ENCODE data around the gene TMEM269.

Gene TMEM269

DNA sequence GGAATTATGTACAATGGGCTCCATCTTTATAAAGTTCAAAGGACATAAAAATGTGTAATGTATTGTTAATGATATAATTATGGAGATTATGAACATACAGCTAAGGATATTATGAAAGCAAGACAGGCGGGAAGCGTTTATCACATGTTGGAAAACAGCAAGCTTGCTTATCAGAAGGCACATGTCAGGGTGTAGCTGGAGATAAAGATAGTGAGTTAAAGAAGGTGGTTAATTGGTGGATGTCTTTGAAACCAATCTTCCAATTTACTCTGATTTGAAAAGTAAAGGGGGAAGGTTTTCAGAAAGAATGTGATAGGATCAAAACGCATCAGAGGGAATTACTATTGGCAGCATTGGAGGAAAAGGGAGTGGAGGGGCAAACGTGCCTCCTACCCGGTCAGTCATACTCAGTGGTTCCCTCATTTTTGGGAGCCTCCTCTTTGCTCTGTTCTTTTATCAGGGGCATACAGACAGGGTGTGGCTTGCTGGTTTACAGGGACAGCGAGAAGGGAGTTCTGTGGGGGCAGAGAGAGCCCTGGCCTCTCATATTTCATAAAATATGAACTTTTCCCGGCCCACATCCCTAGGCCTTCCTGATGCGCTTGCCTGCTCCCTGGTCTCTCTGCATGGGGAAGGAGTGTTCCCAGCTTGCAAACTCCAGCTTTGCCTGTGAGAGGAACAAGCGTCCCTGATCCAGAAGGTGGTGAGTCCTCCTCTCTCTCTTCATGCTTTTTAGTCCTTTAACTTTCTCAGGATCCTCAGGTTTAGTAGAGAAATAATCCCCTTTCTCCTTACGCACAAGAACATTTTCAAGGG lies 40.5 kb downstream of the TMEM269 start:
- no peak for DNase-seq

DNA sequence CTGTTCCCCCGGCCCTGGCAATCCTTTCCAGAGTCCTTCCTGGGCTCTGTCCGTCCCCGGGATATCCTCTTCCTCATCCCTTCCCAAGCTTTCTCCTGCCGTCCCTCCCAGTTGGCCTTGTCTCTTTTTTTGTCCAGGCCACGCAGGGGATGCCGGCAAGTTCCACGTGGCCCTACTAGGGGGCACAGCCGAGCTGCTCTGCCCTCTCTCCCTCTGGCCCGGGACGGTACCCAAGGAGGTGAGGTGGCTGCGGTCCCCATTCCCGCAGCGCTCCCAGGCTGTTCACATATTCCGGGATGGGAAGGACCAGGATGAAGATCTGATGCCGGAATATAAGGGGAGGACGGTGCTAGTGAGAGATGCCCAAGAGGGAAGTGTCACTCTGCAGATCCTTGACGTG lies 45.8 kb downstream of the TMEM269 start:
- no peak for DNase-seq

DNA sequence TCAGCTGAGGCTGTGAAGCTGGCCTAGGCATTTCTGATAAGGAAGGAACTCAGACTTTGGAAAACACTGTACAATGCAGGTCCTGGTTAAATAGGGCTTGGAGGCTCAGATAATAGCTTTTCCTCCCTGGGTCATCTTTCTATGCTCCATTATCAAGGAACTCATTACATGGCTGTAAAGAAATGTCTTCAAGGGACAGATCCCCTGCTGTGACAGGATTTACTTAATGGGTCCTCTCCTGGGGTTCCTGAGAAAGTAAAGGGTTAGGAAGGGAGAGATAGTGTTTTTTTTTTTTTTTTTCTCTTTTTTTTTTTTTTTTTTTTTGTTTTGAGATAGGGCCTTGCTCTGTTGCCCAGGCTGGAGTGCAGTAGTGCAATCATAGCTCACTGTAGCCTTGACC lies 46.5 kb downstream of the TMEM269 start:
- DNase-seq: no peak

DNA sequence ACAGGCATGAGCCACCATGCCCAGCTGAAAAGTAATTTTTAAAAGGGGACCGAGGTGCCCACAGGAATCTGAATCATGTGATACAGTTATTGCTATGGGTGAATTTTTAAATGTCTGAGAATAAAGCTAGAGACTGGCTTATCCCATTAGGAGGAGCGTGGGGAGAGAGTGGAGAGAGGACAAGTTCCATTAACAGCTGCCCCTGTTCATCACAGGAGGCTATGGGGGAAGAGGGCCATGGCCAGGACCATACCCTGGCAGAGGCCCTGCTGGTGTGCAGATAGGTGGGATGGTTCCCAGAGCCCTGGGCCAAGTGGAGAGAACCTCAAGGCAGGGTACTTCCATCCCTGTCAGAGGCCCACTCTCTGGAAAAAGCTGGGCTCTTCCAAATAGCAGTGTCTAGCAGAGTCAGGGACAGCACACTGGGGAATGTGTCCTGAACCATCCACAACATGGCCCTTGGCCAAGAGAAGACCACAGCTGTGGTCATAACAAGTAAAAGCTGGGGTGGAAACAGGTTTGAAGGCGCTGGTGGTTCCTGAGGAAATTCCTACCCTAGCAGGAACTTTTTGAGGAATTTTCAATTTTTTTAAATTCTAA lies 48.0 kb downstream of the TMEM269 start:
- DNase-seq: no peak

DNA sequence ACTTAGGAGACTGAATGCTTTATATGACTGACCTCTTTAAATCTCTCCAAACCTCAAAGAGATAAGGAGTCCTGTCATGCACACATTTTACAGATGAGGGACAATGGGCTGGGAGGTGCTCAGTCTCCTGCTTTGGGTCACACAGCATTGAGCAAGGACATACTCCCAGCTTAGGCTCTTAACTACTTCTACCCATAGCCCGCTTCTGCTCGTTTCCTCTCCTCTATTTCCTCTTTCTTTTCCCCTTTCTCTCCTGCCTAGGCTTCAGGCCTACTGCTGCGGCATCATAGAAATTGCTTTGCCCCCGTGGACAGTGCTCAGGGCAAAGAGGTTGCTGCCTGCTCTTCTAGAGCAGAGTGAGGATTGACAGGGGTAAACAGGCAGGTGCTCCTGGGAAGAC lies 49.2 kb downstream of the TMEM269 start:
- no peak for DNase-seq

DNA sequence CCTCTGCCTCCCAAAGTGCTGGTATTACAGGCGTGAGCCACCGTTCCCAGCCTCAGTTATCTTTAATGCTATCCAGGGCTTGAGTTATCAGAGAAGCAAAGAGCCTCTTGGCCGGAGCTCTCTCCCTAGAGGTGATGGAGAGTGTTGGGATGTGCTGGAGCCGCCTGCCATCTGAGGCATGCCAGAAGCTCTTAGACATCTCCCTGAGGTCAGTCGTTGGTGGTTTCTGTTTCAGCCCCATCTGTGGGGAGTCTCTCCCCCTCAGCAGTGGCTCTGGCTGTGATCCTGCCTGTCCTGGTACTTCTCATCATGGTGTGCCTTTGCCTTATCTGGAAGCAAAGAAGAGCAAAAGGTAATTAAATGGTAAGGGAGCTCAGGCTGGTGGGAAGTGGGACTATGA lies 50.0 kb downstream of the TMEM269 start:
- no peak for DNase-seq

DNA sequence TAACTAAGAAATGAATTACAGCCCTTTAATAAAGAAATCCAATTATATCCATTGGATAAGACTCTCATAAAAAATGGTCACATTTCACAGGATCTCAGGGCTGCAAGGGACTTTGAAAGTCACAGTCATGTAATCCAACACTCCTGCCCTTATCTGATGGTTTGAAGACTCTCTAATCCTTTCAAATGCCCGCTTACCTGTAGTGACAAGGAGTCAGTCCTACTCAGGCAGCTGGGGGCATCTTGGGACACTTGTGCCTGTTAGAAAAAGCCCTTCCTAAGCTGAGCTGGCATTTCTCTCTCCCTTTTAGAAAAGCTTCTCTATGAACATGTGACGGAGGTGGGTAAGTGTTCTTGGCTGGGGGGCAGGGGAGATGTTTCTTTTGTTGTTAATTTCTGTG lies 50.6 kb downstream of the TMEM269 start:
- DNase-seq: no peak

DNA sequence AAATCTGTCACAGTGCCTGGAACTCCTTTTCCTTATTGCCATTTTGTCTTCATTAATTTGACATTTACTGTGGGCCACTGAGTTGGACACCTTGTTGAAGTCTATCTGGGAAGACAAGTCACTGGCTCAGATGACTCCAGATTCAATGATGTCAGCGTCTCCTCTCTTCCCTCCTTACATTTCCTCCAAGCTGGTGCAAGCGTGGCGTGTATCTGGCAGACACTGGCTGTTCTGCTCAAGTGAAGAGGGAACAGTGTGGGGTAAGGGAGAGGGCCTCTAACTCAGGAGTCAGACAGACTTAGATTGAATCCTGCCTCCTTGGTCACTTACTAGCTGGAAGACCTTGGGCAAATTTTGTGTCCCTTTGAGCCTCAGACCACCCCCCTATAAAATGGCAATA lies 52.9 kb downstream of the TMEM269 start:
- DNase-seq: no peak

DNA sequence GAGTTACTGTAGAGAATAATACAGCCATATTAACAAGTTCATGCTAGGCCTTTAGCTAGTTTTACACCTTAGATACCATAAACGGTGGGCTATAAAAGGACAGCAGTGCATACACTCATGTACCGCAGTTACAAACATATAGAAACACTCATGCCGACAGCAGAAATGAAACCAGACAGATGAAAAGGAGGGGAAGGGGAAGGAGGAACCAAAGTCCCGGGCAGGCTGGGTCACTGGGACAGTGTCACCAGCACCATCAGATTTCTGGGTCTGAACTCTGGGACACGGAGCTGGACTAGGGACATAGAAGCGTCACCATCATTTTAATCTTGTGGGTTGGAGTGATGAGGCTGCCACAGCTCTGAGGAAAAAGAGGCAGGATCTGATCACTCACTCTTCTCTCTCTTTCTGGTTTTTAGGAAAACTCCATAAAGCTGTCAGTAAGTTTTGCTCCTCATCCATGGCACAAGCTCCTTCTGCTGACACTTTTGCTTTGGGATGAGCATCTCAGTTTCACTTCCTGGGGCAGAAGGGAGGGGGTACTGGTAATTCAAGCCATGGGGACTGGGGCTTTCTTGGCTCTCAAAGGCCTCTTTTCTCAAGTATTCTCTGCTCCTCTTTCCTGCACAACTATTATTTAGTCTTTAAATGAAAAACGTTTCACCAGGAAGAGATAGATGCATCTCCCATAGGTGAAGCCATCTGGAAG lies 53.8 kb downstream of the TMEM269 start:
- no peak for DNase-seq

DNA sequence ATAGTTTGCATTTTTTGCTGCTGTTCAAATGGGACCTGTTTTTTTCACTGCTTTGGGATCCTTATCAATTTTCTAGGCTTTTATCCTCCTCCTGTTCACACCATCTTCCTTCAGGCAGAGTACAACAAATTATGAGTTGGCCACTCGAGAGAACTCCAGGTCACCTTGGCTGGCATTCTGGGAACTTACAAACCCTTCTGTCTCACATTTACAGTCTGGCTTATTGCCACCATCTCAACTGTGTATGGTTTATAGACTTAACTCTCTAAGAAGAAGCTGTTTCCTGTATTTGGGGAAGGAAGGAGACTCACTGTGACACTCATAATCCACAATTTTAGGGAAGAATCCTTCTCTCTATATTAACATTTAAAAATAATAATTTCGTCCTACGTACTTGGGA lies 56.2 kb downstream of the TMEM269 start:
- DNase-seq: no peak

DNA sequence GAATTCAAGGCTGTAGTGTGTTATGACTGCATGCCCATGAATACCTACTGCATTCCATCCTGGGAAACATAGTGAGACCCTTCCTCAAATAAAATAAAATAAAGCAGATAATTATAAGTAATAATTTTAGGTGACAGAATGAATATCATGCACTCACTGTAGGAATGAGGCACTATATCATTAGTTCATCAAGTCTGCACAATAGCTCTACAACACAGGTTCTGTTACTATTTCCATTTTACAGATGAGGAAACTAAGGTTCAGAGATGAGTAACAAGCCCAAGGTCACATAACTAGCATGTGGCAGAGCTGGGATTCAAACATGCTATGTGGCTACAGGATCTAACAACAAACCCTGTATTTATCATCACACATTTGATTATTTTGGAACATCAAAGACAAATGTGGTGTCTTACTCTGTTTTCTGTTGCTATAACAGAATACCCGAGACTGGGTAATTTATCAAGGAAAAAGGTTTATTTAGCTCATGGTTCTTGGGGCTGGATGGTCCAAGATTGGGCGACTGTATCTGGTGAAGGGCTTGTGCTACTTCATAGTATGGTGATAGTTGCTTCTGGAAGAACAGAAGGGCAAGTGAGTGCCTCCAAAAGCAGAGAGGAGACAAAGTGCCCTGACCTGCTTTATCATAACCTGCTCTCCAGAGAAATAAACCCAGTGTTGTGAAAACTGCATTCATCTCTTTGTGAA lies 56.8 kb downstream of the TMEM269 start:
- DNase-seq: no peak

DNA sequence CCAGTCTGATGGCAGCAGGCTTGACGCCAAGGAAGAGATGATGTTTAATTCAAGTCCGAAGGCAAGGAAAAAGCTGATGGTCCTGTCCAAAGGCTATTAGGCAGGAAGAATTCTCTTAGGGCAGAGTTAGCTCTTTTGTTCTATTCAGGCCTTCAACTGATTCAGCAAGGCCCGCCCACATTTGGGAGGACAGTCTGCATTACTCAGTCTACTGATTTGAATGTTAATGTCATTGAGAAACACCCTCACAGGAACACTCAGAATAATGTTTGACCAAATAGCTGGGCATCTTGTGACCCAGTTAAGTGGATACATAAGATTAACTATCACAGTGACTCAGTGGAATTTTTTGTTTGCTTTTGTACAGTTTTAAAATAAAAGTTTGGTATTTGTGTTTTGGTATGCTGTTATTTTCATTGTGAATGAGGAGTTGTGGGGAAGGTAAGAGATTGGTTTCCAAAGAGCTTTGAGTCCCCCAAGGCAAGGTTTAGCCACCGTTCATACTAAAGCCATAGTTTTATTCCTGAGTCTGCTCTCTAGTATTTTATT lies 59.9 kb downstream of the TMEM269 start:
- no peak for DNase-seq

DNA sequence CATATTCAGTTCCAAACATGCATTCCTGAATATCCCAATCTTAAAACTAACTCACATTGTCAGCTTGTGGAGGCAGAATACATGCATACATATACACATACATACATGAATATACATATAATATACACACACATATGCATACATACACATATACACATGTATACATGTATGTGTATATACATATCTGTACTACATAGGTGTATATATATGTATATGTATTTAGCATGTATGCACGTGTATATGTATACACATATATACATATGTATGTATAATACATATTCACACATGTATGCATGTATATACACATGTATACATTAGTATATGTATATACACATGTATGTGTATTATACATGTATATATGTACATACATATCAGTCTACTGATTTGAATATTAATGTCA lies 60.4 kb downstream of the TMEM269 start:
- no peak for DNase-seq

DNA sequence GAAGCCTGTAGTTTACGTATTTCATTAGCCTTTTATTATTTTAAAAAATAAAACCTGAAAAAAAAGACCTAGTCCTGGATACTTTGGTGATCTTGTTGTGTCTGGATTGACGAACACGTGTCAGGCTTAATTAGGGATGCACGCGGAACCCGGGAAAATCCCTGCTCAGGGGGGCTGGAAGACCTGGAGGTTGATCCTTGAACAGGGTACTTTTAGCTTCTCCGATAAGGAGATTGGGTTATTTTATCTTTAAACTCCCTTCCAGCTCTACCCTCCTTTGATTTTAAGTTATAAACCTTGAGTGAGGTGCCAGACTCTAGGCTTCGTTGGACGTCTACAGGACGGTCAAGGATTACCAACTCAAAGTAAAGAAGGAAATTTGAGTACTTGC lies 61.1 kb downstream of the TMEM269 start:
- no peak for DNase-seq

DNA sequence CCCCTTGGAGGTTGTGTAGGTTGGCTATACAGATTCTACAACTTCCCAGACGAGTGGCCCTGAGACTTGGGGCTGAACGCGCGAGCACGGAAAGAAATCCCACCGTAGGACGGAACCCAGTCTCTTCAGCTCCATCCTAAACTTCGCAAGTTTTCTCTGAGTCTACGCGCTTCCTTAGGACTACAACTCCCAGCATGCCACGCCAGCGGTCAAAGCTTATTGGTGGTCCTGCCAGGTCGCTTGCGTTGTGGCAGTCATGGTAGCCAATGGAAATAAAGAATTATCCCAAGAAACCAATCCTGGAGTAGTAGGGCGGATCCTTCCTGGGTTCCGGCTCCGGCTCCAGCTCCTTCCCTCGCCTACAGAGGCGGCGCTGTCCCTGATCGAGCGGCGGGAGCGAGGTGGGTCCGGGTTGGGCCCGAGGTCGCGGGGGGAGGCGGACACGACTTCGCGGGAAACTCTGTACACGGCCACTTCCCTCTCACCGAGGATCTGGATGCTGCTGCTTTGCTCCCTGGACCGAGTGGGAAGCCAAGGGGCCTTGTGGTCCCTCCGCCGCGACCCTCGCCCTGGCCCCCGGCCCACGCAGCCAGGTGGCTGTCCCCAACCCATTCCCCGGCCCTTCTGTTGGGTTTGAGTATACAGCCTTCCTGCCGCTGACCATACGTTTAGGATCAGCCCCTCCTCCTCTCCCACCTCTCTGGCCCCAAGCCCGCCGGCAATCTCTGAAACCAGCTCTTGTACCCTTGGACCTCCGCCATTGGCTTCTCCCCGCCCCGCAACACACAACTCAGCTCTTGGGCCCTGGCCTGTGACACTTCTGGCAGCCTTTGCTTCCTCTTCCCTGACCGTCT lies 61.7 kb downstream of the TMEM269 start, which contains the start of gene ZNF691:
Gene ZNF691 (plus strand): TSS at position 357 of the 854 bp plus-strand sequence. CDS start 3,046 bp downstream, outside the sequence.
- DNase-seq: peak; percentile 95

DNA sequence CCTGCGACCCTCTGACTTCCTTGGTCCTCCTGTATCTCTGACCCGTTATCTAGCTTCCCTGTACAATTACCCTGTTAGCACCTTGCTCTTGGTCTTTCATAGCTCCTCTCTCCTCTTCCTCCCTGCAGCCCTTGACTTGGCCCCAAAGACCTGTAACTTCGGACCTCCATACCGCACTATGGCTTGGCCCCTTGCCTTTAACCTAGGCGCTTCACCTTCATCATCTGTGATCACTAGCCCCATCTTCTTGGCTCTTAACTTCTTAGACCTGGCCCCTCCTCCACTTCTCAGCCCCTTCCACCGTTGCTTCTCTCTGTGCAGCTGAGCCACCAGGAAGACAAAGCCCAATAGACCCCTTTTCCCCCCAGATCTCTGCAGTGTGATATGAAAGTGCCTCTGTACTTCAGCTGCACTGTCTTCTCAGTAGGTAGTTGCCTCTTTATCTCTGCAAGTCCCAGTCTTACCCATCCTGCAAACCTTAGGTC lies 62.4 kb downstream of the TMEM269 start:
- no peak for DNase-seq

DNA sequence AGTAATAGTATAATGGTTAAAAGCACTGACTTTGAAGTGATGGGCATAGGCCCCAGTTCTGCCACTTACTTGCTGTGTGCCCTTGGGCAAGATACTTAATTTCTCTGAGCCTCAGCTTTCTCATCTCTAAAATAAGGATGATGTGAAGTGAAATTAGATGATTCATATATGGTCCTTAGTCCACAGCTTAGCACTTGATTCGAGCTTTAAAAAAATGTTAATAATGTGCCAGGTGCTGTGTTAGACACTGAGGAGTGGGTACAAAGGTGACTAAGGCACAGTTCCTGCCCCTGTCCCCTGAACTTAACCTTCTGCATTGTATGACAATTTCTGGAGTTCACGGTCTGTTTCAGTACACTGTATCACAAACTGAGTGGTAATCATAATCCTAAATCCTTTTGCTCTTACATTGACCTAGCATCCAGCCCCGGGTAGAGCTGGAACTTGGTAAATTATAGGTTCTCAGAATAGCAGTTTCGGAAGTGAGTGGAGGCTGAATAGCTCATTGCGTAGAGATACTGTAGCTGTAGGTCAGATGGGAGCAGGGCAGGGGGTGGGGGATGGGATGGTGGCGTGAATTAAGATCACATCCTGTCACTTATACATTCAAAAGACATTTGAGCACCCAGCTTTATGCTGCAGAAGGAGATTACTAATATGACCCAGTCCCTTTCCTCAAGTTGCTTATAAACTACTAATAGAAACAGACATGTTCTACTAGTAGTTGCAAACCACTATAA lies 63.1 kb downstream of the TMEM269 start:
- DNase-seq: no peak

DNA sequence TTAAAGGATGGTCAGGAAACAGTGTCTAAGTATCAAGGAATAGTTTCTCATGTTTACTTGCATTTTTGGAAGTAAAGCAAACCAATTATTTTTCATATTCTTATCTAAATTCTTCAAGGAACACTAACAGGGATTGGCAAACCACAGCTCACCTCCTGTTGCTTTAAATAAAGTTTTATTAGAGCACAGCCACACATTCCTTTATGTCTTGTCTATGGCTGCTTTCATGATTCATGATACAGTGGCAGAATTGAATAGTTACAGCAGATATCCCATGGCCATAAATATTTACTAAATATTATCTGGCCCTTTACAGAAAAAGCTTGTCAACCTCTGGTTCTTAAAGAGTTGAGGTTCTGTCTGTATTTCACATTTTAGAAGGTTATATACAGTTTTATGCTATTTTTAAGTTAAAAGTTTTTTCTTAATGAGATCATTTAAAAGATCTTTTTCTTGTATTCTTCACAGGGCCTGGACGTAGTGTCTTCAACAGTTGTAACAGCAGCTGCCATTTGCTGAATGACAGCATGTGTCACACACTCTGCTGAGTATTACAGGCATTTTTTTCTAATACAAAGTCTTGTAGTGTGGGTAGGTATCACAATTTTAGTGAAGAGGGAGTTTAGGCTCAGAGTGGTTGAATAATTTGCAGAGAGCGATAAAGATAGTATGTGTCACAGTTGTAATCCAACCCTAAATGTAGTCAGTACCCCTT lies 64.2 kb downstream of the TMEM269 start:
- no peak for DNase-seq

DNA sequence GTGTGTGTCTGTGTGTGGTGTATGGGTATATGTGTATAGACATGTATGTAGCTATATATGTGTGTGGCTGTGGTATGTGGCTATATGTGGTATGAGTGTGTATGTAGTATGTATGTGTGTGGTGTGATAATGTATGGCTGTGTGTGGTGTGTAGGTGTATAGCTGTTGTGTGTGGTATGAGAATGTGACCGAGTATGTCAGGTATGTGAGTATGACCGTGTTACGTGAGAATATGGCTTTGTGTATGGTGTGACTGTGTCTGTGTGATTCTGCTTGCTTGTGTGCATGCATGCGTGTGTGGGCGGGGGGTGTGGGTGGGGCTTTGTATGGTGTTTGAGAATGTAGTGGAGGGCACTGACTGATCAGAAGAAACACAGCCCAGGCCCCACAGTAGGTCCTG lies 65.2 kb downstream of the TMEM269 start:
- DNase-seq: no peak
